ENCODE results near the gene ZBTB5. TPM values are rescaled to one million over a fixed set of nuclear protein-coding genes. Genes with fewer than 3 reads are reported as not detected.

The ZBTB5 gene
- total and polyA plus RNA-seq, 8 donors = 2.2 to 16.5 (median 6.7) TPM; not detected in 1

- WGBS, 5 donors = 72 to 85% (median 77%) methylated on average over 18 to 22 of the region's 22 CpGs
- no peaks in the 10 kb centered on the region for H3K9me3 ChIP-seq
- no peak overlapping the region for H3K4me3 ChIP-seq
- no peak for DNase-seq
- intact Hi-C loops (cut with DNase I; ENCODE audit: low total_unique reads) = no loop called here
- no peaks in the 10 kb centered on the region for H3K36me3 ChIP-seq
- no peaks in the 10 kb centered on the region for H3K27me3 ChIP-seq
- no peaks in the 10 kb centered on the region for H3K4me1 ChIP-seq
- TF ChIP-seq POLR2AphosphoS5 (IDR thresholded peaks at IDR 0.05) = no peak
- H3K27ac ChIP-seq = no peak overlapping the region
Measured at GRCh38 chr9:37408933-37409710, 56.1 kb downstream of the ZBTB5 start.

GRCh38 chr9:37407468-37407867, 57.8 kb downstream of the ZBTB5 start:
- intact Hi-C loops (cut with DNase I; ENCODE audit: low total_unique reads) = no loop called here
- 52 to 58% (median 56%) methylated on average over 2 of the region's 2 CpGs for WGBS, 5 donors
- Histone ChIP-seq H3K4me3 (no peak overlapping the region), H3K36me3 (no peaks in the 10 kb centered on the region), H3K27ac (no peak overlapping the region), H3K9me3 (no peaks in the 10 kb centered on the region), H3K4me1 (no peaks in the 10 kb centered on the region), H3K27me3 (no peaks in the 10 kb centered on the region)
- no peak for DNase-seq
- TF ChIP-seq POLR2AphosphoS5 (IDR thresholded peaks at IDR 0.05) = no peak
- no peak for TF ChIP-seq POLR2A (IDR thresholded peaks at IDR 0.05)

- no peak for DNase-seq
- Histone ChIP-seq H3K4me3 (no peak overlapping the region), H3K27ac (no peak overlapping the region), H3K27me3 (no peaks in the 10 kb centered on the region), H3K9me3 (no peaks in the 10 kb centered on the region), H3K4me1 (no peaks in the 10 kb centered on the region), H3K36me3 (no peaks in the 10 kb centered on the region)
- WGBS, 5 donors = 81 to 89% (median 87%) methylated on average over 11 of the region's 11 CpGs
- intact Hi-C loops (cut with DNase I; ENCODE audit: low total_unique reads) = no loop called here
- TF ChIP-seq CTCF (IDR thresholded peaks at IDR 0.05) (no peak), EP300 (IDR thresholded peaks at IDR 0.05) (no peak), POLR2A (IDR thresholded peaks at IDR 0.05) (no peak), POLR2AphosphoS5 (IDR thresholded peaks at IDR 0.05) (no peak)
Measured at GRCh38 chr9:37406603-37407401, 58.4 kb downstream of the ZBTB5 start.

DNA sequence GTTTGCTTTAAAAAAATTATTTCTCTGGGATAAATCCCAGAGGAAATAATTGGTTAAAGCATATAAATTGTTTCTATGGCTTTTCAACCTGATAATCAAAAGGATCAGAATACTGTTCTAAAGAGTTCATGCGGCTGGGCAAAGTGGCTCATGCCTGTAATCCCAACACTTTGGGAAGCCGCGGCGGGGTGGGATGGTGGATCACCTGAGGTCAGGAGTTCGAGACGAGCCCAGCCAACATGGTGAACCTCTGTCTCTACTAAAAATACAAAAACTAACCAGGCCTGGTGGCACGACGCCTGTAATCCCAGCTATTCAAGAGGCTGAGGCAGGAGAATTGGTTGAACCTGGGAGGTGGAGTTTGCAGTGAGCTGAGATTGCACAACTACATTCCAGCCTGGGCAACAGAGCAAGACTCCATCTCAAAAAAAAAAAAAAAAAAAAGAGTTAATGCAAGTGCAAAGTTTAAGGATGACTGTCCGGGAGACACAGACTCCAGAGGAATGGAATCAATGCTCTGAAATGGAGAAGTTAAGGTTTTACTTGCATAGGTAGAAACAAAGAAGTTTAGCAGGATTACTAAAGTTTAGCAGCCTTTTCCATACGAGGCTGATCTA, 59.4 kb downstream of the ZBTB5 start:
- peak overlapping the region in 1 of 5 donors; percentile 24 for H3K27ac ChIP-seq
- intact Hi-C loops (cut with DNase I; ENCODE audit: low total_unique reads) = no loop called here
- 85 to 88% (median 87%) methylated on average over 10 of the region's 10 CpGs for WGBS, 5 donors
- no peak for TF ChIP-seq EP300 (IDR thresholded peaks at IDR 0.05)
- TF ChIP-seq POLR2AphosphoS5 (IDR thresholded peaks at IDR 0.05) = no peak
- TF ChIP-seq CTCF (IDR thresholded peaks at IDR 0.05) = no peak
- H3K4me3 ChIP-seq = no peak overlapping the region
- no peaks in the 10 kb centered on the region for H3K27me3 ChIP-seq
- no peaks in the 10 kb centered on the region for H3K9me3 ChIP-seq
- no peaks in the 10 kb centered on the region for H3K4me1 ChIP-seq
- H3K36me3 ChIP-seq = no peaks in the 10 kb centered on the region
- no peak for DNase-seq

GRCh38 chr9:37405350-37405749, 59.9 kb downstream of the ZBTB5 start:
- 60 to 78% (median 64%) methylated on average over 3 of the region's 3 CpGs for WGBS, 5 donors

More at GRCh38 chr9:37405350-37405749, 59.9 kb downstream of the ZBTB5 start:
- no peaks in the 10 kb centered on the region for H3K9me3 ChIP-seq
- no peak for DNase-seq
- intact Hi-C loops (cut with DNase I; ENCODE audit: low total_unique reads) = no loop called here
- no peaks in the 10 kb centered on the region for H3K36me3 ChIP-seq
- H3K4me3 ChIP-seq = no peak overlapping the region
- TF ChIP-seq POLR2AphosphoS5 (IDR thresholded peaks at IDR 0.05) (no peak), POLR2A (IDR thresholded peaks at IDR 0.05) (no peak), CTCF (IDR thresholded peaks at IDR 0.05) (no peak), EP300 (IDR thresholded peaks at IDR 0.05) (no peak)
- no peak overlapping the region for H3K27ac ChIP-seq
- no peaks in the 10 kb centered on the region for H3K27me3 ChIP-seq
- H3K4me1 ChIP-seq = no peaks in the 10 kb centered on the region
